ENCODE results near the gene KIF18B. TPM values are rescaled to one million over a fixed set of nuclear protein-coding genes. Genes with fewer than 3 reads are reported as not detected.

Gene KIF18B
- total and polyA plus RNA-seq, 2 of the 13 experiments (the other 11 are each of a cell fraction or from before 2014, with no cell fraction given), result 15.2 to 15.3 TPM

DNA sequence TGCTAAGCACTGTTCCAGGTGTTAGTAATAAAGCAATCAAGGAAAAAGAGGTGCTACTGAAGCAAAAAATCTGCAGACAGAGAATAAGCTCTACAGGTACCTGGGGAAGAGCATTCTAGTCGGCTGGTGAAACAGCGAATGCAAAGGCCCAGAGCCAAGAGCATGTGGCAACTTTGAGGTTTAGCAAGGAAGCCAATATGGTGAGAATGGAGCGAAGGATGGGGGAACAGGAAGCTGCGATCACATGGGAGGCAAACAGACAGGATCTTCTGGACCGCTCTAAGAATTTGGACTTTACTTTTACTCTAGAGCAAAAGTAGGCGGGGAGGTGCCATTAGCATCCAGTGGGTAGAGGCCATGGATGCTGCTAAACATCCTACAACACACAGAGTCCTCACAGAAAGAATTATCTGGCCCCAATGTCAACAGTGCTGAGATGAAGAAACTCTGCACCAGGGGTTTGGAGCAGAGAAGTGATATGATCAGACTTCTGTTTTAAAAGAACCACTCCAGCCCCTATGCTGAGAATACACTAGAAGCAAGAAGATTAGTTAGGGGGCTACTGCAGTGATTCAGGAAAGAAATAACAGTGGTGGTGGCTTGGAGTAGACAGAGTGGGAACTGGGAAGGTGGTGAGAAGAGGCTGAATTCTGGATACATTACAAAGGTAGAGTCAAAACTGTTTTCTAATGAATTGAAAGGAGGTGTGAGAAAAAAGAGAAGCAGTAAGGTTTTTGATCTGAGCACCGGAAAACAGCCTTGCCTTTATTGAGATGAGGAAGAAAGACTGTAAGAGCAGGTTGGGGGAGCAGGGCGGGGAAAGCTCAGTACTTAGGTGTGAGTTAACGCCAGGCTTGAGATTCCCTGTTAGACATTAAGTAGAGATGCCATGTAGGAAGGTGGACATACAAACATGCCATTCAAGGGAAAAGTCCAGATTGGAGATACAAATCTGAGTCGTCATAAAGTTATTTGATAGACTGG, 59.3 kb downstream of the KIF18B start:
- Histone ChIP-seq H3K9me3 (ENCODE audit: low read length) (no peaks in the 10 kb centered on the region), H3K9ac (ENCODE audit: insufficient read depth, low read depth, low read length) (no peak overlapping the region), H3K4me2 (ENCODE audit: low read depth, low read length) (peak overlapping the region; percentile 25; the same call in 1 of the 2 replicates), H3K79me2 (ENCODE audit: insufficient read depth, low read length) (peaks cover 38% of the 10 kb centered on the region), H3K27me3 (ENCODE audit: control insufficient read depth in 1 of 2, insufficient read depth in 2 of 2, low read length in 2 of 2) (no peaks in the 10 kb centered on the region), H2AFZ (ENCODE audit: low read length) (no peak overlapping the region), H4K20me1 (ENCODE audit: insufficient read depth, low read length) (peaks cover 22% of the 10 kb centered on the region), H3K36me3 (replicated peaks in 1 of 2; ENCODE audit: control insufficient read depth in 1 of 2, insufficient read depth in 2 of 2, low read length in 2 of 2) (peaks cover 28 to 59% of the 10 kb centered on the region in 2 experiments), H3K4me1 (ENCODE audit: insufficient read depth, low read length) (peaks cover 22% of the 10 kb centered on the region), H3K4me3 (replicated peaks in 1 of 3; ENCODE audit: insufficient read depth in 1 of 3, low read depth in 2 of 3, low read length in 3 of 3) (peak overlapping the region in 1 of 3 experiments; percentile 9; a peak in 1 of 6 replicates), H3K27ac (ENCODE audit: extremely low read length, insufficient read depth, low read length) (no peak overlapping the region)
- intact Hi-C loops (cut with micrococcal nuclease; ENCODE audit: unreplicated experiment) (no loop called here), in situ Hi-C loops (cut with HindIII; ENCODE audit: extremely low pct_ligation_motif_present, low pct_unique_long_range_greater_than_20kb) (no loop called here)
- ChIA-PET POLR2A (no interaction called here), CTCF (ENCODE audit: low intra/inter-chr PET ratio, low total read pairs) (no interaction called here)
- BruUV-seq (replicated peaks), result no TSS peak
- no peak for DNase-seq (ENCODE audit: low spot score)
- FAIRE-seq, result peak; percentile 37
- WGBS (ENCODE audit: low lambda C conversion rate), result 88% methylated on average over 10 of the region's 10 CpGs
- TF ChIP-seq MIER2 (CRISPR knock-in tag; IDR thresholded peaks at IDR 0.05) (no peak), REXO4 (CRISPR knock-in tag; IDR thresholded peaks at IDR 0.05; ENCODE audit: borderline replicate concordance) (no peak), TFDP2 (CRISPR knock-in tag; IDR thresholded peaks at IDR 0.05) (0 out of 2 replicates have a peak, but pooled peaks have one; percentile 11), HES4 (CRISPR knock-in tag; IDR thresholded peaks at IDR 0.05; ENCODE audit: borderline replicate concordance) (no peak), ZNF317 (CRISPR knock-in tag; IDR thresholded peaks at IDR 0.05) (peak; percentile 11; the same call in 1 of the 2 replicates)
- ATAC-seq, result peak; percentile 59

DNA sequence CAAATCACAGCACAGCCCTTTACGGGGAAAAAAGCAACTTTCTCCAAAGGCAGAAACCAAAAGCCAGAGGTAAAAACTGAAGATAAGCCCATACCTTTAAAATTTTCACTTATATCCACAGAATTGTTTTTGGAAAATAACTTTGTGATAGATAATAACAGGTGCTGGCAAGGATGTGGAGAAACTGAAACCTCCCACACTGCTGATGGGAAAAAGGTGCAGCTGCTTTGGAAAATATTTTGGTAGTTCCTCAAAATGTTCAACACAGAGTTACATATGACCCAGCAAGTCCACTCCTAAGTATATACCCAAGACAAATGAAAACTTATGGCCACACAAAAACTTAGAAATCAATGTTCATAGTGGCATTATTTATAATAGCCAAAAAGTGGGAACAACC, 60.6 kb downstream of the KIF18B start:
- H3K4me2 ChIP-seq (ENCODE audit: low read depth, low read length), result no peak overlapping the region
- DNase-seq (ENCODE audit: low spot score), result no peak
- no TSS peak for BruUV-seq (replicated peaks)
- no peak overlapping the region for H3K27ac ChIP-seq (ENCODE audit: extremely low read length, insufficient read depth, low read length)
- H4K20me1 ChIP-seq (ENCODE audit: insufficient read depth, low read length), result peaks cover 22% of the 10 kb centered on the region
- H3K4me1 ChIP-seq (ENCODE audit: insufficient read depth, low read length), result peaks cover 22% of the 10 kb centered on the region
- H3K27me3 ChIP-seq (ENCODE audit: control insufficient read depth in 1 of 2, insufficient read depth in 2 of 2, low read length in 2 of 2), result no peaks in the 10 kb centered on the region
- CTCF ChIA-PET (ENCODE audit: low intra/inter-chr PET ratio, low total read pairs), result no interaction called here
- POLR2A ChIA-PET, result no interaction called here
- FAIRE-seq, result no peak
- no peak overlapping the region for H3K9ac ChIP-seq (ENCODE audit: insufficient read depth, low read depth, low read length)
- no peaks in the 10 kb centered on the region for H3K9me3 ChIP-seq (ENCODE audit: low read length)
- in situ Hi-C loops (cut with HindIII; ENCODE audit: extremely low pct_ligation_motif_present, low pct_unique_long_range_greater_than_20kb), result no loop called here
- H3K36me3 ChIP-seq (replicated peaks in 1 of 2; ENCODE audit: control insufficient read depth in 1 of 2, insufficient read depth in 2 of 2, low read length in 2 of 2), result peaks cover 31 to 62% of the 10 kb centered on the region in 2 experiments
- no peak overlapping the region for H2AFZ ChIP-seq (ENCODE audit: low read length)
- WGBS (ENCODE audit: low lambda C conversion rate), result 96% methylated on average over 1 of the region's 1 CpG
- H3K4me3 ChIP-seq (replicated peaks in 1 of 3; ENCODE audit: insufficient read depth in 1 of 3, low read depth in 2 of 3, low read length in 3 of 3), result no peak overlapping the region
- H3K79me2 ChIP-seq (ENCODE audit: insufficient read depth, low read length), result peaks cover 38% of the 10 kb centered on the region
- intact Hi-C loops (cut with micrococcal nuclease; ENCODE audit: unreplicated experiment), result no loop called here
- ATAC-seq, result no peak
- TF ChIP-seq ZFX (CRISPR knock-in tag; IDR thresholded peaks at IDR 0.05; ENCODE audit: low read depth) (no peak), MTERF4 (CRISPR knock-in tag; IDR thresholded peaks at IDR 0.05) (no peak), ZNF460 (CRISPR knock-in tag; IDR thresholded peaks at IDR 0.05; ENCODE audit: borderline replicate concordance) (no peak), HNF1B (CRISPR knock-in tag; IDR thresholded peaks at IDR 0.05) (no peak), IKZF1 (IDR thresholded peaks at IDR 0.05) (no peak), NCOA5 (CRISPR knock-in tag; IDR thresholded peaks at IDR 0.05) (no peak)
- TF ChIP-seq, protein P1, sequence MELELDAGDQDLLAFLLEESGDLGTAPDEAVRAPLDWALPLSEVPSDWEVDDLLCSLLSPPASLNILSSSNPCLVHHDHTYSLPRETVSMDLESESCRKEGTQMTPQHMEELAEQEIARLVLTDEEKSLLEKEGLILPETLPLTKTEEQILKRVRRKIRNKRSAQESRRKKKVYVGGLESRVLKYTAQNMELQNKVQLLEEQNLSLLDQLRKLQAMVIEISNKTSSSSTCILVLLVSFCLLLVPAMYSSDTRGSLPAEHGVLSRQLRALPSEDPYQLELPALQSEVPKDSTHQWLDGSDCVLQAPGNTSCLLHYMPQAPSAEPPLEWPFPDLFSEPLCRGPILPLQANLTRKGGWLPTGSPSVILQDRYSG (CRISPR knock-in tag; IDR thresholded peaks at IDR 0.05), result no peak
